Endodermal cell (in vitro differentiated cells): ENCODE data around the gene CELF4. TPM values are rescaled to one million over a fixed set of nuclear protein-coding genes. Genes with fewer than 3 reads are reported as not detected.

Source experiments
- DNase-seq: peaks from one replicate; pipeline ENCODE4 v3.0.0-alpha.2; 2017
- H3K27ac ChIP-seq: 2 replicates; pipeline ENCODE4 v1.5.1; 2013; ENCODE audit warnings: mild to moderate bottlenecking, low read depth, low read length, moderate library complexity
- H3K27me3 ChIP-seq: 2 replicates; pipeline ENCODE4 v1.6.1; 2013; ENCODE audit warnings: mild to moderate bottlenecking, low read length, moderate library complexity; ENCODE audit not compliant: insufficient read depth, control insufficient read depth, poor library complexity, severe bottlenecking
- H3K36me3 ChIP-seq: 2 replicates; pipeline ENCODE4 v1.7.0; 2013; ENCODE audit warnings: mild to moderate bottlenecking, low read length, moderate library complexity; ENCODE audit not compliant: control insufficient read depth, insufficient read depth
- H3K4me1 ChIP-seq: one replicate; pipeline ENCODE4 v1.7.0; 2013; ENCODE audit warnings: low read length; ENCODE audit not compliant: control insufficient read depth, insufficient read depth
- H3K4me3 ChIP-seq: 2 replicates; pipeline ENCODE4 v1.5.1; 2013; ENCODE audit warnings: mild to moderate bottlenecking, low read length, moderate library complexity
- H3K9ac ChIP-seq: 2 replicates; pipeline ENCODE4 v1.6.1; 2013; ENCODE audit warnings: mild to moderate bottlenecking, low read length, moderate library complexity; ENCODE audit not compliant: poor library complexity, severe bottlenecking; ENCODE audit errors: extremely low read depth
- H3K9me3 ChIP-seq: 2 replicates; pipeline ENCODE4 v1.6.1; 2013; ENCODE audit warnings: mild to moderate bottlenecking, low read length, moderate library complexity; ENCODE audit not compliant: control insufficient read depth
- H3K27ac Mint-ChIP-seq: 2 replicates; pipeline ENCODE4 v1.8.0; 2020; ENCODE audit warnings: mixed read lengths
- H3K27me3 Mint-ChIP-seq: 2 replicates; pipeline ENCODE4 v1.8.0; 2021; ENCODE audit warnings: mild to moderate bottlenecking, mixed read lengths; ENCODE audit not compliant: insufficient read depth
- H3K36me3 Mint-ChIP-seq: 2 replicates; pipeline ENCODE4 v1.8.0; 2020; ENCODE audit warnings: low read depth, mixed read lengths
- H3K4me1 Mint-ChIP-seq: 2 replicates; pipeline ENCODE4 v1.8.0; 2020; ENCODE audit warnings: mixed read lengths
- H3K4me3 Mint-ChIP-seq: 2 replicates; pipeline ENCODE4 v1.8.0; 2020; ENCODE audit warnings: mild to moderate bottlenecking, moderate library complexity, mixed read lengths
- H3K9me3 Mint-ChIP-seq: 2 replicates; pipeline ENCODE4 v1.8.0; 2020; ENCODE audit warnings: mild to moderate bottlenecking, mixed read lengths
- CTCF ChIP-seq: fragments of 200-600 bp; sonication (generic); conservative IDR thresholded peaks from 2 replicates; pipeline ENCODE4 v1.5.0; 2021; ENCODE audit warnings: antibody characterized with exemption, mild to moderate bottlenecking
- WGBS, 2 experiments: methylation state at CpG; one replicate each; pipeline versions ENCODE4 v1.1.5 to v1.1.7; 2013; ENCODE audit warnings: missing lambda C conversion rate in 2 of 2, mixed read lengths in 1 of 2; ENCODE audit not compliant: insufficient coverage in 1 of 2, insufficient read length in 1 of 2; 5-methylcytosine and 5-hydroxymethylcytosine counted together
- total RNA-seq, 2 donors: library from RNA; stranded (reverse); fragmentation: NEBNext Ultra II Directional in 1 of 2; extraction: Animal tissue kit (Norgen Biotek cat#: 25700) in 1 of 2; gene quantifications; 2 replicates in 1 of 2; 3 replicates in 1 of 2; pipeline ENCODE4 v1.2.1, GENCODE V29; 2021

The CELF4 gene
- total RNA-seq, 2 donors from 2014 or later, result 5.7 to 6.7 TPM

GRCh38 chr18:37516361-37516853 lies 49.2 kb downstream of the CELF4 start:
- H3K4me3 Mint-ChIP-seq, result no peak overlapping the region
- H3K4me1 Mint-ChIP-seq, result no peaks in the 10 kb centered on the region
- Histone ChIP-seq H3K27me3 (peaks cover 11% of the 10 kb centered on the region), H3K4me1 (no peaks in the 10 kb centered on the region), H3K9ac (no peak overlapping the region), H3K36me3 (no peaks in the 10 kb centered on the region), H3K4me3 (no peak overlapping the region), H3K27ac (no peak overlapping the region), H3K9me3 (no peaks in the 10 kb centered on the region)
- DNase-seq, result no peak
- no peak for TF ChIP-seq CTCF
- no peaks in the 10 kb centered on the region for H3K36me3 Mint-ChIP-seq
- peaks cover 36% of the 10 kb centered on the region for H3K27me3 Mint-ChIP-seq
- 90 to 94% methylated on average over 2 to 5 of the region's 5 CpGs for WGBS, 2 experiments
- H3K9me3 Mint-ChIP-seq, result no peaks in the 10 kb centered on the region
- H3K27ac Mint-ChIP-seq, result no peak overlapping the region

GRCh38 chr18:37514953-37515352 lies 50.6 kb downstream of the CELF4 start:
- 92 to 94% methylated on average over 2 to 3 of the region's 3 CpGs for WGBS, 2 experiments
- Mint-ChIP-seq H3K27ac (no peak overlapping the region), H3K27me3 (peaks cover 45% of the 10 kb centered on the region)

GRCh38 chr18:37512400-37512799 lies 53.2 kb downstream of the CELF4 start:
- 89 to 90% methylated on average over 2 of the region's 2 CpGs for WGBS, 2 experiments
- Mint-ChIP-seq H3K36me3 (no peaks in the 10 kb centered on the region), H3K4me1 (no peaks in the 10 kb centered on the region), H3K9me3 (peaks cover 5% of the 10 kb centered on the region), H3K27ac (no peak overlapping the region), H3K4me3 (no peak overlapping the region), H3K27me3 (peaks cover 48% of the 10 kb centered on the region)
- H3K27ac ChIP-seq, result no peak overlapping the region
- H3K36me3 ChIP-seq, result no peaks in the 10 kb centered on the region
- H3K4me1 ChIP-seq, result no peaks in the 10 kb centered on the region
- H3K27me3 ChIP-seq, result peaks cover 11% of the 10 kb centered on the region
- no peak overlapping the region for H3K9ac ChIP-seq
- DNase-seq, result no peak
- no peak for TF ChIP-seq CTCF
- H3K9me3 ChIP-seq, result peaks cover 8% of the 10 kb centered on the region
- no peak overlapping the region for H3K4me3 ChIP-seq

More at GRCh38 chr18:37514953-37515352, 50.6 kb downstream of the CELF4 start:
- peaks cover 4% of the 10 kb centered on the region for H3K9me3 Mint-ChIP-seq
- H3K4me1 Mint-ChIP-seq, result no peaks in the 10 kb centered on the region
- no peak for DNase-seq
- H3K36me3 Mint-ChIP-seq, result no peaks in the 10 kb centered on the region
- Histone ChIP-seq H3K4me3 (no peak overlapping the region), H3K27ac (no peak overlapping the region), H3K9me3 (peaks cover 1% of the 10 kb centered on the region), H3K27me3 (peaks cover 11% of the 10 kb centered on the region), H3K36me3 (no peaks in the 10 kb centered on the region), H3K4me1 (no peaks in the 10 kb centered on the region), H3K9ac (no peak overlapping the region)
- H3K4me3 Mint-ChIP-seq, result no peak overlapping the region
- TF ChIP-seq CTCF, result no peak
